Pancreas (tissue), 10 donors: ENCODE data around the gene GATD1. TPM values are rescaled to one million over a fixed set of nuclear protein-coding genes. Genes with fewer than 3 reads are reported as not detected.

Source experiments
- ATAC-seq, 4 donors: fragments of 200-7000 bp; cut with Tn5 transposase; one replicate each; pipeline versions ENCODE4 v1.8.0 to v1.9.1; 2020; ENCODE audit warnings: mild to moderate bottlenecking in 4 of 4, moderate library complexity in 4 of 4
- DNase-seq, 6 donors: peaks; one replicate each; pipeline ENCODE4 v3.0.0-alpha.2; 2020
- FAIRE-seq: peaks from 2 replicates; lab custom pipeline; 2012; peaks lifted over from hg19 to GRCh38; lab: Jason Lieb, UNC
- H3K27ac ChIP-seq, 4 donors: fragments of 200-600 bp; sonication (generic); 1 replicate in 3 of 4; 2 replicates in 1 of 4; pipeline versions ENCODE4 v1.5.0 to v1.8.0; 2020
- H3K27me3 ChIP-seq, 4 donors: fragments of 200-600 bp; one replicate each; pipeline ENCODE4 v1.8.0; 2021
- H3K36me3 ChIP-seq, 3 donors: fragments of 200-600 bp; sonication (generic) in 1 of 3; one replicate each; pipeline versions ENCODE4 v1.5.0 to v1.8.0; 2020 to 2021
- H3K4me1 ChIP-seq, 3 donors: fragments of 200-600 bp; one replicate each; pipeline ENCODE4 v1.8.0; 2021
- H3K4me3 ChIP-seq, 4 donors: fragments of 200-600 bp; sonication (generic) in 2 of 4; one replicate each; pipeline versions ENCODE4 v1.5.0 to v1.8.0; 2020 to 2021
- H3K9me3 ChIP-seq, 4 donors: fragments of 200-600 bp; one replicate each; pipeline ENCODE4 v1.8.0; 2021
- WGBS, 2 donors: extraction: QIAGEN DNeasy Blood & Tissue Kit; methylation state at CpG; one replicate each; pipeline ENCODE4 v1.1.7; 2013; 5-methylcytosine and 5-hydroxymethylcytosine counted together
- intact Hi-C, 3 donors: fragments of 100-400 bp; cut with DNase I; formaldehyde crosslinking; loops; one replicate each; pipeline versions ENCODE4 v1.11.1 to v1.14.2; 2022
- polyA plus RNA-seq, 2 donors: library from polyadenylated mRNA; stranded (reverse); fragments of 200-250 nt; gene quantifications; one replicate each; pipeline ENCODE4 v1.2.3, GENCODE V29; 2013
- total RNA-seq, 6 donors: library from RNA; stranded (reverse); fragmentation: NEBNext Ultra II Directional in 4 of 6; extraction: Animal tissue kit (Norgen Biotek cat#: 25700) in 4 of 6; gene quantifications; one replicate each; pipeline versions ENCODE4 v1.2.1 to v1.2.4, GENCODE V29; 2021 to 2023
- TF ChIP-seq, protein P1 (sequence below), 4 donors: fragments of 200-600 bp; sonication (generic) in 3 of 4; IDR thresholded peaks; one replicate each; pipeline versions ENCODE4 v1.5.0 to v1.8.0; 2021; ENCODE audit warnings: antibody characterized with exemption in 4 of 4
- donor health status: healthy with polysubstance abuse.
- donor health status: DM: no; HTN: no; CAD: no; lungs with moderate emphysema.
- donor health status: DM: no; HTN: no; CAD: no.
- donor health status: control.
- donor health status: control.
- donor health status: Bipolar disorder and iron deficiency.
- donor health status: DM: yes; HTN: yes; CAD: no.
- donor health status: DM: no; HTN: no; CAD: no.
- donor health status: DM: no; HTN: no; CAD: no.
- donor health status: DM: yes; HTN: yes; CAD: no.

GATD1 gene
- total and polyA plus RNA-seq, 8 donors: 13.6 to 43.2 (median 21.5) TPM

GRCh38 chr11:776263-776560 lies 1.1 kb downstream of the GATD1 start:
- intact Hi-C loops: no loop called here
- WGBS, 2 donors: 40 to 43% methylated on average over 11 of the region's 11 CpGs
- no peaks in the 10 kb centered on the region for H3K27me3 ChIP-seq
- DNase-seq: no peak
- H3K27ac ChIP-seq: no peak overlapping the region
- no peak for ATAC-seq
- peaks cover 0 to 17% (median 0%) of the 10 kb centered on the region in 3 donors for H3K36me3 ChIP-seq
- no peak for FAIRE-seq
- peaks cover 0 to 14% (median 6%) of the 10 kb centered on the region in 3 donors for H3K4me1 ChIP-seq
- TF ChIP-seq, protein P1, sequence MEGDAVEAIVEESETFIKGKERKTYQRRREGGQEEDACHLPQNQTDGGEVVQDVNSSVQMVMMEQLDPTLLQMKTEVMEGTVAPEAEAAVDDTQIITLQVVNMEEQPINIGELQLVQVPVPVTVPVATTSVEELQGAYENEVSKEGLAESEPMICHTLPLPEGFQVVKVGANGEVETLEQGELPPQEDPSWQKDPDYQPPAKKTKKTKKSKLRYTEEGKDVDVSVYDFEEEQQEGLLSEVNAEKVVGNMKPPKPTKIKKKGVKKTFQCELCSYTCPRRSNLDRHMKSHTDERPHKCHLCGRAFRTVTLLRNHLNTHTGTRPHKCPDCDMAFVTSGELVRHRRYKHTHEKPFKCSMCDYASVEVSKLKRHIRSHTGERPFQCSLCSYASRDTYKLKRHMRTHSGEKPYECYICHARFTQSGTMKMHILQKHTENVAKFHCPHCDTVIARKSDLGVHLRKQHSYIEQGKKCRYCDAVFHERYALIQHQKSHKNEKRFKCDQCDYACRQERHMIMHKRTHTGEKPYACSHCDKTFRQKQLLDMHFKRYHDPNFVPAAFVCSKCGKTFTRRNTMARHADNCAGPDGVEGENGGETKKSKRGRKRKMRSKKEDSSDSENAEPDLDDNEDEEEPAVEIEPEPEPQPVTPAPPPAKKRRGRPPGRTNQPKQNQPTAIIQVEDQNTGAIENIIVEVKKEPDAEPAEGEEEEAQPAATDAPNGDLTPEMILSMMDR (IDR thresholded peaks at IDR 0.05): no peak
- H3K4me3 ChIP-seq: peak overlapping the region; percentile 77 to 90 (median 81)
- no peaks in the 10 kb centered on the region for H3K9me3 ChIP-seq

- Histone ChIP-seq H3K36me3 (peaks cover 0 to 26% (median 0%) of the 10 kb centered on the region in 3 donors), H3K4me3 (no peak overlapping the region), H3K9me3 (no peaks in the 10 kb centered on the region), H3K4me1 (peaks cover 0 to 14% (median 6%) of the 10 kb centered on the region in 3 donors), H3K27me3 (no peaks in the 10 kb centered on the region), H3K27ac (no peak overlapping the region)
- TF ChIP-seq, protein P1 (IDR thresholded peaks at IDR 0.05): no peak
- WGBS, 2 donors: 74 to 79% methylated on average over 17 to 20 of the region's 20 CpGs
- FAIRE-seq (no peak), ATAC-seq (no peak), DNase-seq (peak in 3 of 6 donors; percentile 17 to 67 (median 40))
- intact Hi-C loops: no loop called here
These were observed 2.3 kb downstream of the GATD1 start for GRCh38 chr11:774873-775592.

GRCh38 chr11:773830-774229 lies 3.5 kb downstream of the GATD1 start:
- Histone ChIP-seq H3K36me3 (peaks cover 0 to 26% (median 0%) of the 10 kb centered on the region in 3 donors), H3K4me1 (peaks cover 0 to 14% (median 6%) of the 10 kb centered on the region in 3 donors), H3K4me3 (no peak overlapping the region), H3K9me3 (no peaks in the 10 kb centered on the region), H3K27me3 (no peaks in the 10 kb centered on the region), H3K27ac (no peak overlapping the region)
- TF ChIP-seq, protein P1 (IDR thresholded peaks at IDR 0.05): no peak
- DNase-seq (peak in 1 of 6 donors; percentile 54), FAIRE-seq (no peak), ATAC-seq (no peak)
- intact Hi-C loops: no loop called here
- 93 to 96% methylated on average over 9 of the region's 9 CpGs for WGBS, 2 donors

- 94% methylated on average over 5 of the region's 5 CpGs for WGBS, 2 donors
- FAIRE-seq: no peak
- DNase-seq: peak in 1 of 6 donors; percentile 55
- no peaks in the 10 kb centered on the region for H3K27me3 ChIP-seq
- peaks cover 0 to 14% (median 6%) of the 10 kb centered on the region in 3 donors for H3K4me1 ChIP-seq
- H3K27ac ChIP-seq: no peak overlapping the region
- no peak for ATAC-seq
- peaks cover 0 to 26% (median 0%) of the 10 kb centered on the region in 3 donors for H3K36me3 ChIP-seq
- no peaks in the 10 kb centered on the region for H3K9me3 ChIP-seq
- intact Hi-C loops: no loop called here
- H3K4me3 ChIP-seq: no peak overlapping the region
- TF ChIP-seq, protein P1 (IDR thresholded peaks at IDR 0.05): no peak
These were observed 3.9 kb downstream of the GATD1 start for GRCh38 chr11:773425-773824.
